22Rv1 (cell line): ENCODE data around the gene HSPA9.

Experiments used
- H3K27ac ChIP-seq: fragments of 450-650 bp; 2 replicates; pipeline ENCODE4 v1.5.1; 2017
- ZFX ChIP-seq: fragments of 450-650 bp; IDR thresholded peaks from 2 replicates; pipeline ENCODE4 v1.6.1; 2017; ENCODE audit warnings: antibody characterized with exemption, borderline replicate concordance
- TF ChIP-seq, protein P1 (sequence below): fragments of 450-650 bp; IDR thresholded peaks from 2 replicates; pipeline ENCODE4 v1.5.1; 2017; ENCODE audit warnings: mild to moderate bottlenecking

The HSPA9 gene

DNA sequence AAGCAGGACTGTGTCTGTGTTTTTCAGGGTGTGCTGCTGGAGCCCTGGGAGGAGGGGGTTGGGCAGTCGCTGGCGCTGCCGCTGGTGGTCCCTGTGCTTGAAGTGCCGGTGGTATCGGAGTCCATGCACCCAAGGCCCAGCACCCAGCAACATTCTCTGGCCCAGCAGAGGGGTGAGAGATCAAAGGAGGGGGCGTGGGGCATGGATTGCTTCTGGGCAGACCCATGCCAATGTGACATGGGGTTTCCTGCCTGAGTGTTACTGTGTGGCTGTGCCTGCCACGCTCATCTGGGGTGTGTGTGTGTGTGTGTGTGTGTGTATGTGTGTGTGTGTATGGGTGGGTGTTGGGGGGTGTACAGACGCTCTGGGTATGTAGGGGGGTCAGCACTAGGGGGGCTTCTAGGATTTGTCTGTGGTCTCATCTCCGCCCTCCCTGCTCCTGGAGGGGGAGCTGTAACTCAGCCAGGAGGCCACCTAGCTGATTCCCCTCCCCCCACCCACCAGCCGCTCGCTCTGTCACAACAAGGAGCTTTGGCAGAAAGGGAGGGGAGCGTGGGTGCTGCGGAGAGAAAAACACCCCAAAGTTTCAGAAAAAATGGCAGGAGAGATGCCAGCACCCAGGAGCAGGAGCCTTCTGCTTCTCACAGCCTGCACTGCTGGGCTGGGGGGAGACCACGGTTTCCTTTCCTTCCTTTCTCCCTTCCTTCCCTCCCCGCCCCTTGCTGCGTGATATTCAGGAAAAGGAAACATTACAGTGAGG lies 35.9 kb upstream of the HSPA9 start:
- no peak overlapping the region for H3K27ac ChIP-seq
- TF ChIP-seq, protein P1, sequence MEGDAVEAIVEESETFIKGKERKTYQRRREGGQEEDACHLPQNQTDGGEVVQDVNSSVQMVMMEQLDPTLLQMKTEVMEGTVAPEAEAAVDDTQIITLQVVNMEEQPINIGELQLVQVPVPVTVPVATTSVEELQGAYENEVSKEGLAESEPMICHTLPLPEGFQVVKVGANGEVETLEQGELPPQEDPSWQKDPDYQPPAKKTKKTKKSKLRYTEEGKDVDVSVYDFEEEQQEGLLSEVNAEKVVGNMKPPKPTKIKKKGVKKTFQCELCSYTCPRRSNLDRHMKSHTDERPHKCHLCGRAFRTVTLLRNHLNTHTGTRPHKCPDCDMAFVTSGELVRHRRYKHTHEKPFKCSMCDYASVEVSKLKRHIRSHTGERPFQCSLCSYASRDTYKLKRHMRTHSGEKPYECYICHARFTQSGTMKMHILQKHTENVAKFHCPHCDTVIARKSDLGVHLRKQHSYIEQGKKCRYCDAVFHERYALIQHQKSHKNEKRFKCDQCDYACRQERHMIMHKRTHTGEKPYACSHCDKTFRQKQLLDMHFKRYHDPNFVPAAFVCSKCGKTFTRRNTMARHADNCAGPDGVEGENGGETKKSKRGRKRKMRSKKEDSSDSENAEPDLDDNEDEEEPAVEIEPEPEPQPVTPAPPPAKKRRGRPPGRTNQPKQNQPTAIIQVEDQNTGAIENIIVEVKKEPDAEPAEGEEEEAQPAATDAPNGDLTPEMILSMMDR = no peak

DNA sequence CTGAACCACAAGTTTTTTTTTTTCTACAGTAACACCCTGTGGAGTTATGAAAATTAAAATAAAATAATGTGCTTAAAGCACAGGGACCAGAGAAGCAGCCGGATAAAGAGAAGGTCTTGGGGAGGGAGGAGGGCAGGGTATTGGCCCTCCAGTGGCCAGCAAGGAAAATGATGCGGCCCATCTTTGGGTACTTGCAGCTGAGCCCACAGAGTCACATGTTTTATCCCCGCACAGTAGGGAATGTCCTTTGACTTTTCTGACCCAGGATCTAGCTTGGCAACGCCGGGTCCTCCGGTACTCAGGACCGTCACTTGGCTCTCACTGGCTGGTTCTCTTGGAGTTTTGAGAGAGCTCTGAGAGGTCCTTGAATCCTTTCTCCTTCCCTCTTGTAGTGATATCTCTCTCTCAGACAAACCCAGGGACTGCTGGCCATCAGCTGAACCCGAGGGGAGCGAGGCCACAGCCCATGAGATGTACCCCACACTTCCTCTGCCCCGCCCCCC lies 35.3 kb upstream of the HSPA9 start:
- TF ChIP-seq ZFX = no peak
- TF ChIP-seq, protein P1 = peak; percentile 32
- peak overlapping the region; percentile 46; the same call in 1 of the 2 replicates for H3K27ac ChIP-seq

DNA sequence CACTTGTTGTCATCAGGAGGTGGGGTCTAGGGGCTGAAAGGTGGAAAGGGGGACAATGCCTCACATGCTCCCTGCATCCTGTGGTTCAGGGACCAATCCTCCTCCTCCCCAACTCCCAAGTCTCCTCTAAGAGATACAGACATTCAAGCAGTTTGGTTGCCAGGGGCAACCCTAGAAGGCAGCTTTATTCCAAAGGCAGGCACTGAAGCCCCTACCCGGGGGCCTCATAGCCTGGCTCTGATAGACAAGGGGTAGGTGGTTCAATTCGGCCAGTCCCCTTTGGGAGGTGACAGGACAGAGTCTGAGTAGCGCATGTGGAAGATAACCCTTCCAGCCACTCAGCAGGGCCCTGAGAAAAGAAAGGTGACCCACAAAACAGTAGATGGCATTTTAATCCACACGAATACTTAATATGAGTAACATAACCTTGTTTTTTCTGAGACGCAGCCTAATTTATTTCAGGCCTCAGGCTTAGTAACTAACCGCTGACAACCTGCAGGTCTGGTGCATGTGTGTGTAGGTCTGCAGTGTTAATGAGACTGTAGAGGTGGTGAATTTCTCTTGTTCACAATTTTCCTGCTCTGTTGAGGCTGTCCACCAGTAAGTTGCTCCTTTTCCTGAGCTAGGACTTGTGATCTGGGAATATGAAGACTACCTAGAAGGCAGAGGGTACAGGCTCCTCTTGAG lies 31.3 kb upstream of the HSPA9 start:
- TF ChIP-seq, protein P1 = no peak
- TF ChIP-seq ZFX = no peak
- H3K27ac ChIP-seq = no peak overlapping the region

DNA sequence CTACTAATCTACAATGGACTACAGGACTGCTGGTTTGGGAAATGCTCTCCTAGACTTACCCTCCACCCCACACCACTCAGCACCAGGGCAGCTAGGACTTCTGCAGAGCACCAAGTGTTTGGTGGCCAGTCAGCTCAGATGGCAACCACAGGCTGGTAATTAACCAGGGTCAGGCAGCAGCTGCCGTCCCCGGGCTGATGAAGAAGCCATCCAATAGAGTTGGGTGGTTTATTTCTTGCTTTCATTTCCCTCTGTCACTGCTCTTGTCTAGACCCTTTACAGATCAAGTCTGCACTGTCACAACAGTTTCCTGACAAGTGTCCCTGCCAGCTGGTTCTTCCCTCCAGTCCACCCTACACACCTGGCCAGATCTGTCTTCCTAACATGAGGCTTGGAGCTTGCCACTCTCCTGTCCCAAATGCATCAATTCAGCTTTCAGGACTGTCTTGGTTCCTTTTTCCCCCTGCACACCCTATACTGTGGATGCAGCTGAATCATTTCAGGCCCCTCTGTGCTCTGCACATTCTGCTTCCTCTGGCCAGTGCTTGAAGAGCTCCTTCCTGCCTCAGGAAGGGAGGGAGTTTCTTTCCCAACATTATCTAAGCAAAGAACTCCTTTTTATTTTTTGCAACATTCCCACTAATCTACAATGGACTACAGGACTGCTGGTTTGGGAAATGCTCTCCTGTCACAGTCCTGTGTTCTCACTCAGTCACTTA lies 30.2 kb upstream of the HSPA9 start:
- no peak overlapping the region for H3K27ac ChIP-seq
- no peak for TF ChIP-seq ZFX
- TF ChIP-seq, protein P1 = no peak

DNA sequence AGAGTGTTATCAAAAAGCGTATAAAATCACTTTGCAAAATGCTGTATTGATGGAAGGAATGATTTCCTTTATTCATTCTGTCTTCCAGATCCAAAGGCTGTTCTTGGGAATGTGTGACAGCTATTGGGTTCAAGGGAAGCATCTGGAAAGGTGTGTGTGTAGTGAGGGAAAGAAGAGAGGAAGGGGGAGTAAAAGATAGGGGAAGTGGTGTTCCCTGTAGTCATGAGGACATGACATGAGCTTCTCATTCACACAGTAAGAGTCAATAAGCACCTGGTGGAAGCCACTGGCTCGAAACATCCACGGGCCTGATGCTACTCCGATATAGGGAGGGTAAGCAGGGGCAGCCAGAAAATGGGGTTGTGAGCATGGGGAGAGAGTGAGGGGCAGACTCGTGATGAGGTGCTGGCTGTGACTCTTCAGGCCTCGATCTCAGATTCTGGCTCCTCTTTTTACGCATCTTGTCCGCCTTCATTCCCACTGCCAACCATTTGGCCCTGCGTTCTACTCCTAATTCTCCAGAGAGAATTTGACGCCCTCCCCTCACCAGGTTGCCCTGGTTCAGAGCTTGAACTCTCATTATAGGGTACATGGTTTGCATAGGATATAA lies 29.1 kb upstream of the HSPA9 start:
- TF ChIP-seq ZFX = no peak
- TF ChIP-seq, protein P1 = no peak
- no peak overlapping the region for H3K27ac ChIP-seq

DNA sequence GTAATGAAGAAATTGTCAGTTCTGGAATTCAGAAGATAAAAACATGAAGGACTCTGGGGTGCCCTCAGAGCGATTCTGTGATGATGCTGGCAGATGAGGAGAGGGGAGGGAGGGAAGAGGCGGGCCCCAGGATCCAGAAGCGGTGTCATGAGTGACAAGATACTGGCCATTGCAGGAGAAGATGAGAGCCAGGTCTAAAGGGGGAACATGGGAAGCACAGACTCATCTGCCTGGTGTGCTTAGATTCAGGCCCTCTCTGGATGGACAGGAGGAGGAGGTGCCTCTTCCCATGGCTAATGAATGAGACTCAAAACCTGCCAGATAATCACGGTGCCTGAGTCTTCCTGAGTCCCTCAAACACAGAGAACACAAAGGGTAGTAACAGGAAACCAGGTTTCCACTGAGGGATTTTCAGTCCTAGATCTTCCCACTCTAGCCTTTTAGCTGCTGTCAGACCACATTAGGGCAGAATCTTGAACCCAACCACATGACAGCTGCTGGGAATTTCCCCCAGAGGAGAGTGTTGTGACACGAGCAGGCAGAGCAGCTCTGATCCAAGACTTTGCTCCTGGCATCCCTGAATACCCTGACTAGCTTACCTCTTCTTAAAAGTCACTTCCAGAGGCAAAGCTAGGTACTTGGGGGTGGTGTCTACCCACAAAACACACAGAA lies 28.2 kb upstream of the HSPA9 start:
- TF ChIP-seq, protein P1 = no peak
- no peak for TF ChIP-seq ZFX
- H3K27ac ChIP-seq = no peak overlapping the region
